Heart right ventricle (tissue), 16 donors: ENCODE results near the gene RNF152. TPM values are rescaled to one million over a fixed set of nuclear protein-coding genes. Genes with fewer than 3 reads are reported as not detected.

ENCODE experiments used
- ATAC-seq, 8 donors: fragments of 200-7000 bp; cut with Tn5 transposase; one replicate each; pipeline ENCODE4 v1.9.1; 2020; ENCODE audit warnings: mild to moderate bottlenecking in 8 of 8, moderate library complexity in 8 of 8, moderate number of reproducible peaks in 1 of 8
- DNase-seq, 2 donors: peaks; one replicate each; pipeline ENCODE4 v3.0.0-alpha.2; 2020
- H3K27ac ChIP-seq, 10 donors: fragments of 200-600 bp; sonication (generic) in 2 of 10; one replicate each; pipeline versions ENCODE4 v1.5.0 to v1.8.0; 2020 to 2022; ENCODE audit warnings: mild to moderate bottlenecking in 3 of 10
- H3K27me3 ChIP-seq, 7 donors: fragments of 200-600 bp; one replicate each; pipeline ENCODE4 v1.8.0; 2021 to 2022; ENCODE audit warnings: mild to moderate bottlenecking in 2 of 7
- H3K36me3 ChIP-seq, 9 donors: fragments of 200-600 bp; sonication (generic) in 1 of 9; one replicate each; pipeline versions ENCODE4 v1.5.0 to v1.8.0; 2020 to 2022; ENCODE audit warnings: mild to moderate bottlenecking in 2 of 9
- H3K4me1 ChIP-seq, 9 donors: fragments of 200-600 bp; sonication (generic) in 1 of 9; one replicate each; pipeline versions ENCODE4 v1.5.0 to v1.8.0; 2020 to 2022; ENCODE audit warnings: mild to moderate bottlenecking in 4 of 9
- H3K4me3 ChIP-seq, 10 donors: fragments of 200-600 bp; sonication (generic) in 2 of 10; one replicate each; pipeline versions ENCODE4 v1.5.0 to v1.8.0; 2020 to 2022; ENCODE audit warnings: mild to moderate bottlenecking in 7 of 10, moderate library complexity in 2 of 10
- H3K9me3 ChIP-seq, 11 donors: fragments of 200-600 bp in 10 of 11; sonication (generic) in 2 of 11; one replicate each; pipeline versions ENCODE4 v1.5.0 to v1.8.0; 2013 to 2022; ENCODE audit warnings: mild to moderate bottlenecking in 2 of 11, control low read depth in 1 of 11, moderate library complexity in 1 of 11
- WGBS, 2 donors: extraction: QIAGEN DNeasy Blood & Tissue Kit; methylation state at CpG; one replicate each; pipeline ENCODE4 v1.1.7; 2013; ENCODE audit warnings: inconsistent platforms in 1 of 2; 5-methylcytosine and 5-hydroxymethylcytosine counted together
- intact Hi-C, 10 donors: fragments of 100-400 bp; cut with DNase I; formaldehyde crosslinking; loops; one replicate each; pipeline versions ENCODE4 v1.11.1 to v1.14.2; 2022
- polyA plus RNA-seq, 2 donors: library from polyadenylated mRNA; stranded (reverse); fragments of 200-250 nt; gene quantifications; one replicate each; pipeline ENCODE4 v1.2.3, GENCODE V29; 2013
- total RNA-seq, 10 donors: library from RNA; stranded (reverse); fragmentation: NEBNext Ultra II Directional in 3 of 10; extraction: Animal tissue kit (Norgen Biotek cat#: 25700) in 3 of 10; gene quantifications; one replicate each; pipeline versions ENCODE4 v1.2.1 to v1.2.4, GENCODE V29; 2021 to 2023
- TF ChIP-seq, protein P1 (sequence below), 9 donors: fragments of 200-600 bp; sonication (generic) in 2 of 9; IDR thresholded peaks; one replicate each; pipeline versions ENCODE4 v1.5.0 to v1.8.0; 2021 to 2022; ENCODE audit warnings: antibody characterized with exemption in 9 of 9, mild to moderate bottlenecking in 5 of 9, moderate library complexity in 1 of 9
- donor health status: Arrhythmogenic right ventricular cardiomyopathy.
- donor health status: ischemic (EF 13 %, LVEDD 7.1; RV severe dilation, severe dysfunction).
- donor health status: healthy with polysubstance abuse.
- donor health status: DM: no; HTN: yes; CAD: no.
- donor health status: DM: no; HTN: no; CAD: no.
- donor health status: ischemic (EF 25% LVEDD 6.9; RV normal size, moderate dysfunction).
- donor health status: ischemic (EF 25% LVEDD 5.7; RV mildly dilated, moderate dysfunction).
- donor health status: healthy.
- donor health status: DM: yes; HTN: yes; CAD: no.
- donor health status: Ischemic cardiomyopathy.
- donor health status: ischemic (EF 35%, LVEDD 5.7; RV mildly dilated, moderate dysfunction).
- donor health status: nonischemic (EF 11% LVEDD 7.7; RV severe dilation, severe dysfunction).
- donor health status: DM: yes; HTN: yes; CAD: no.
- donor health status: PGD.
- donor health status: ischemic (EF 29% LVEDD 5.4; RV normal size, mild dysfunction).
- donor health status: nonischemic (EF 23%, LVEDD 6.1; RV moderate dilation, normal function).

Gene RNF152
- total and polyA plus RNA-seq, 12 donors: 1.7 to 19.1 (median 10.9) TPM

DNA sequence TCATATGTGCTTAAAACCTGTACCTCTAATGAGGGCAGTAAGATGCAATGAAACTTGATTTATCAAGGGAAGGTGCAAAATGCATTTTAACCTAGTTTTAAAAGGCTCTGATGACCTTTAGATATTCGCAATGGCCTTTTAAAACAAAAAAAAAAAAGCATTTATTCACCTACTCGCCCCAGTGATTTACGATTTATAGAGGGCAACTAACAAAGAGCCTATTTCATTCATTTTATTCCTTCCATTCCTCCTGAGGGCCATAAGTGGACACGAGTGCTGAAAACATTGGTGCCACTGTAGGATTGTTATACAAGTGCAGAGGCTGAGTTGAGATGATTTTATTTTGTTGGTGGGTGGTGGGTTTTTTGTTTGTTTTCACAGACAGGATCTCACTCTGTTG, 48.1 kb downstream of the RNF152 start:
- H3K27me3 ChIP-seq: no peaks in the 10 kb centered on the region
- DNase-seq: no peak
- H3K9me3 ChIP-seq: peaks cover 0 to 9% (median 0%) of the 10 kb centered on the region in 11 donors
- H3K4me1 ChIP-seq: peaks cover 0 to 49% (median 9%) of the 10 kb centered on the region in 9 donors
- WGBS, 2 donors: 88 to 91% methylated on average over 4 of the region's 4 CpGs
- H3K4me3 ChIP-seq: no peak overlapping the region
- no peak for ATAC-seq
- H3K27ac ChIP-seq: no peak overlapping the region
- intact Hi-C loops: no loop called here
- TF ChIP-seq, protein P1, sequence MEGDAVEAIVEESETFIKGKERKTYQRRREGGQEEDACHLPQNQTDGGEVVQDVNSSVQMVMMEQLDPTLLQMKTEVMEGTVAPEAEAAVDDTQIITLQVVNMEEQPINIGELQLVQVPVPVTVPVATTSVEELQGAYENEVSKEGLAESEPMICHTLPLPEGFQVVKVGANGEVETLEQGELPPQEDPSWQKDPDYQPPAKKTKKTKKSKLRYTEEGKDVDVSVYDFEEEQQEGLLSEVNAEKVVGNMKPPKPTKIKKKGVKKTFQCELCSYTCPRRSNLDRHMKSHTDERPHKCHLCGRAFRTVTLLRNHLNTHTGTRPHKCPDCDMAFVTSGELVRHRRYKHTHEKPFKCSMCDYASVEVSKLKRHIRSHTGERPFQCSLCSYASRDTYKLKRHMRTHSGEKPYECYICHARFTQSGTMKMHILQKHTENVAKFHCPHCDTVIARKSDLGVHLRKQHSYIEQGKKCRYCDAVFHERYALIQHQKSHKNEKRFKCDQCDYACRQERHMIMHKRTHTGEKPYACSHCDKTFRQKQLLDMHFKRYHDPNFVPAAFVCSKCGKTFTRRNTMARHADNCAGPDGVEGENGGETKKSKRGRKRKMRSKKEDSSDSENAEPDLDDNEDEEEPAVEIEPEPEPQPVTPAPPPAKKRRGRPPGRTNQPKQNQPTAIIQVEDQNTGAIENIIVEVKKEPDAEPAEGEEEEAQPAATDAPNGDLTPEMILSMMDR (IDR thresholded peaks at IDR 0.05): no peak
- no peaks in the 10 kb centered on the region for H3K36me3 ChIP-seq

DNA sequence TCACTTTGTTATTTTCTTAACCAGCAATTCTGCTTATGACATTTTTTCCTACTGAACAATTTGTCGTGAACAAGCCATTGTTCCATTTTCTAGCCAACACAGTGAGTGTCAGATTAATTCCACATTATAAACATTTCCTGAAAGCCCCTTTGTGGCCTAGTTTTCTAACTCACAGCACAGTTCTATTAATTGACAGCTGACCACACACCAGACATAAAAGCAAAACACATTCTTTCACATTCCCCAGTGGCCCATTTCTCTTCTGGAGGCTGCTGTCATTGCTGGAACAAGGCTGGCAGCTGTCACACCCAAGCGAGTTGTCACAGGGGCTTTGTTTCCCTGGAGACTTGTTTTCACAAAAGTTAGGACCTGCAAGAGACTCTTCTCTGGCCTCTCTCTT, 50.7 kb downstream of the RNF152 start:
- intact Hi-C loops: no loop called here
- TF ChIP-seq, protein P1 (IDR thresholded peaks at IDR 0.05): no peak
- H3K9me3 ChIP-seq: peaks cover 0 to 9% (median 0%) of the 10 kb centered on the region in 11 donors
- no peak for DNase-seq
- H3K27ac ChIP-seq: peak overlapping the region in 4 of 10 donors; percentile 4 to 68 (median 18)
- ATAC-seq: peak in 3 of 8 donors; percentile 28 to 39 (median 36)
- H3K27me3 ChIP-seq: no peaks in the 10 kb centered on the region
- 40 to 45% methylated on average over 2 of the region's 2 CpGs for WGBS, 2 donors
- no peak overlapping the region for H3K4me3 ChIP-seq
- H3K36me3 ChIP-seq: no peaks in the 10 kb centered on the region
- peaks cover 0 to 52% (median 17%) of the 10 kb centered on the region in 9 donors for H3K4me1 ChIP-seq

DNA sequence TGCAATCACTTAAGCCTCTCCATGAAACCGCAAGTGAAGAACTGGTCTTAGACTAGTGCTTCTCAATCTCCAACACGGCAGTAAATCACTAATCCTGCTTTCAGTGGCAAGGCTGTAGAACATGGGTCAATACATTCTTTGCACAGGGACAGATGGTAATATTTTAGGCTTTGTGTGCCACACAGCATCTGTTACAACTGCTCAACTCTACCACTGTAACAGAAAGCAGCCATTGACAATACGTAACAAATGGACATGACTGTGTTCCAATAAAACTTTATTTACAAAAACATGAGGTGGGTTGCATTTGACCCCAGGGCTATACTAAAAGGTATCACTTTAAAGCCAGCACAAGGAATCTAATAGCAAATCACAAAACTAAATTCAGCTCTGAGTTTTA, 51.1 kb downstream of the RNF152 start:
- Histone ChIP-seq H3K4me1 (peaks cover 0 to 52% (median 17%) of the 10 kb centered on the region in 9 donors), H3K27ac (peak overlapping the region in 2 of 10 donors; percentile 4 to 68), H3K9me3 (peaks cover 0 to 9% (median 0%) of the 10 kb centered on the region in 11 donors), H3K36me3 (no peaks in the 10 kb centered on the region), H3K4me3 (no peak overlapping the region), H3K27me3 (no peaks in the 10 kb centered on the region)
- TF ChIP-seq, protein P1 (IDR thresholded peaks at IDR 0.05): no peak
- ATAC-seq (no peak), DNase-seq (no peak)
- 64 to 96% methylated on average over 3 of the region's 3 CpGs for WGBS, 2 donors
- intact Hi-C loops: no loop called here

DNA sequence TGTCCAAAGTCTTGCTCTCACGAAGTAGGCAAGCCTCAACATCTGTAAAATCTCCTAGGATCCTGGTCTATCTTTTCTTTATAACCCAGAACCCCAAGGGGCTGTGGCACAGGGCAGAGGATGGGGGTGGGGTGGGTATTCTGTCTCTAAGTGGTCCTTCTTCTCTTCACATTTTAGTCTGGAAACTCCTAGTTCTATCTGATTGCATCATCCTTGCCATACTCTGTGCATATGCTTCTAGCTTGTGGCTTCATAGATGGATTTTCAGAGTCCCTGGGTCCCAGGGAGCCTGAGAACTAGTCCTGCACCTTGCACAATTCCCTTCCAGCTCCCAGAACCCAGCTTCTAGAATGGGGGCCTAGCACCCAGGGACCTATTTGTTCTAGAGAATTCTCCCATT, 52.5 kb downstream of the RNF152 start:
- WGBS, 2 donors: 88 to 92% methylated on average over 1 of the region's 1 CpG
- H3K36me3 ChIP-seq: no peaks in the 10 kb centered on the region
- no peak for ATAC-seq
- no peak overlapping the region for H3K4me3 ChIP-seq
- H3K4me1 ChIP-seq: peaks cover 0 to 52% (median 17%) of the 10 kb centered on the region in 9 donors
- intact Hi-C loops: no loop called here
- no peak overlapping the region for H3K27ac ChIP-seq
- no peaks in the 10 kb centered on the region for H3K27me3 ChIP-seq
- no peak for DNase-seq
- peaks cover 0 to 15% (median 0%) of the 10 kb centered on the region in 11 donors for H3K9me3 ChIP-seq
- TF ChIP-seq, protein P1 (IDR thresholded peaks at IDR 0.05): no peak
